Osteoblast (primary cell): ENCODE results near the gene TAB2. TPM values are rescaled to one million over a fixed set of nuclear protein-coding genes. Genes with fewer than 3 reads are reported as not detected.

ENCODE experiments used
- DNase-seq: peaks from one replicate; pipeline ENCODE4 v3.0.0; 2011; ENCODE audit warnings: low spot score, mixed read lengths; ENCODE audit not compliant: insufficient read length; ENCODE audit errors: missing footprints
- H2AFZ ChIP-seq: 2 replicates; pipeline ENCODE4 v1.6.0; 2011; ENCODE audit warnings: mild to moderate bottlenecking, low read length
- H3K27ac ChIP-seq: 2 replicates; pipeline ENCODE4 v1.5.1; 2011; ENCODE audit warnings: mild to moderate bottlenecking, low read depth, low read length, moderate library complexity
- H3K27me3 ChIP-seq: 2 replicates; pipeline ENCODE4 v1.6.0; 2012; ENCODE audit warnings: mild to moderate bottlenecking, control low read depth, inconsistent platforms, low read length, moderate library complexity; ENCODE audit not compliant: insufficient read depth
- H3K36me3 ChIP-seq: 2 replicates; pipeline ENCODE4 v1.5.1; 2011; ENCODE audit warnings: mild to moderate bottlenecking, low read length, control low read depth, moderate library complexity; ENCODE audit not compliant: insufficient read depth
- H3K4me1 ChIP-seq: 2 replicates; pipeline ENCODE4 v1.5.1; 2011; ENCODE audit warnings: mild to moderate bottlenecking, low read length, control low read depth, moderate library complexity; ENCODE audit not compliant: insufficient read depth
- H3K4me2 ChIP-seq: 2 replicates; pipeline ENCODE4 v1.6.0; 2011; ENCODE audit warnings: mild to moderate bottlenecking, low read length; ENCODE audit not compliant: insufficient read depth
- H3K4me3 ChIP-seq: fragments of 200-600 bp; sonication (generic); 3 replicates; pipeline ENCODE4 v1.5.1; 2012; ENCODE audit warnings: mild to moderate bottlenecking, low read length, inconsistent platforms; ENCODE audit not compliant: insufficient read depth
- H3K79me2 ChIP-seq: 2 replicates; pipeline ENCODE4 v1.6.0; 2012; ENCODE audit warnings: mild to moderate bottlenecking, low read length, control low read depth, inconsistent platforms; ENCODE audit not compliant: insufficient read depth
- H3K9me3 ChIP-seq: 2 replicates; pipeline ENCODE4 v1.5.1; 2011; ENCODE audit warnings: low read depth, low read length, control low read depth
- H4K20me1 ChIP-seq: 2 replicates; pipeline ENCODE4 v1.6.0; 2012; ENCODE audit warnings: mild to moderate bottlenecking, low read length, control low read depth; ENCODE audit not compliant: insufficient read depth
- total RNA-seq: library from RNA; depleted of rRNA; stranded (reverse); fragments of >200 nt; gene quantifications from 2 replicates; pipeline ENCODE4 v1.2.3, GENCODE V29; 2012
- TF ChIP-seq, protein P1 (sequence below): IDR thresholded peaks from 2 replicates; pipeline ENCODE4 v1.5.1; 2011; ENCODE audit warnings: mild to moderate bottlenecking, low read depth, low read length, moderate library complexity; ENCODE audit errors: extremely low read depth

TAB2 gene
- total RNA-seq, 1 donor, result 28.2 TPM

DNA sequence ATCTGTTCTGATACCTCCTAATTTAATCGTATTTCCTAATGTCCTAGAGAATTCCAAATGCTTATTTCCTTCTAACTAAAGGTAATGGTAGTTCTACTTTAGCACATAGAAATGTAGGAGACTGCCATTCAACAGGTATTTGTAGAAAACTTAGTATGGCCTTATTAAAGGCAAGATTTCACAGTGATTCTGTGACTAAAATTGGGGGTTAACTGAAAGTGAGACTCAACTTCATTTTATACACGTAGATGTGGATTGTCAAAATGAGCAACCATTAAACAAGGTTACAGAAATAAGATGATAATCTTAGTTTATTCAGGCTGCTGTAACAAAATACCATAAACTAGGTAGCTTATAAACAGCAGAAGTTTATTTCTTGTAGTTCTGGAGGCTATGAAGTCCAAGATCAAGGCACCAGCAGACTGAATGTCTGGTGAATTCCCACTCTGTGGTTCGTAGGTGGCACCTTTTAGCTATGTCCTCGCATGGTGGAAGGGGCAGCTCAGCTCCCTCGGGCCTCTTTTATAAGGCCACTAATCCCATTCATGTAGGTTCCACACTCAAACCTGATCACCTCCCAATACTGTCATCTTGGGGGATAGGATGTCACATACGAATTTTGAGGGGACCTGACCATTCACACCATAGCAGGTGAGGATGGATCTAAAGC is 38.7 kb downstream of the TAB2 start:
- Histone ChIP-seq H3K4me1 (no peaks in the 10 kb centered on the region), H3K9me3 (no peaks in the 10 kb centered on the region), H2AFZ (no peak overlapping the region), H3K27ac (no peak overlapping the region), H3K36me3 (no peaks in the 10 kb centered on the region), H3K79me2 (peaks cover 95% of the 10 kb centered on the region), H3K27me3 (no peaks in the 10 kb centered on the region), H3K4me2 (no peak overlapping the region), H3K4me3 (no peak overlapping the region), H4K20me1 (peaks cover 61% of the 10 kb centered on the region)
- no peak for DNase-seq
- TF ChIP-seq, protein P1, sequence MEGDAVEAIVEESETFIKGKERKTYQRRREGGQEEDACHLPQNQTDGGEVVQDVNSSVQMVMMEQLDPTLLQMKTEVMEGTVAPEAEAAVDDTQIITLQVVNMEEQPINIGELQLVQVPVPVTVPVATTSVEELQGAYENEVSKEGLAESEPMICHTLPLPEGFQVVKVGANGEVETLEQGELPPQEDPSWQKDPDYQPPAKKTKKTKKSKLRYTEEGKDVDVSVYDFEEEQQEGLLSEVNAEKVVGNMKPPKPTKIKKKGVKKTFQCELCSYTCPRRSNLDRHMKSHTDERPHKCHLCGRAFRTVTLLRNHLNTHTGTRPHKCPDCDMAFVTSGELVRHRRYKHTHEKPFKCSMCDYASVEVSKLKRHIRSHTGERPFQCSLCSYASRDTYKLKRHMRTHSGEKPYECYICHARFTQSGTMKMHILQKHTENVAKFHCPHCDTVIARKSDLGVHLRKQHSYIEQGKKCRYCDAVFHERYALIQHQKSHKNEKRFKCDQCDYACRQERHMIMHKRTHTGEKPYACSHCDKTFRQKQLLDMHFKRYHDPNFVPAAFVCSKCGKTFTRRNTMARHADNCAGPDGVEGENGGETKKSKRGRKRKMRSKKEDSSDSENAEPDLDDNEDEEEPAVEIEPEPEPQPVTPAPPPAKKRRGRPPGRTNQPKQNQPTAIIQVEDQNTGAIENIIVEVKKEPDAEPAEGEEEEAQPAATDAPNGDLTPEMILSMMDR, result no peak

DNA sequence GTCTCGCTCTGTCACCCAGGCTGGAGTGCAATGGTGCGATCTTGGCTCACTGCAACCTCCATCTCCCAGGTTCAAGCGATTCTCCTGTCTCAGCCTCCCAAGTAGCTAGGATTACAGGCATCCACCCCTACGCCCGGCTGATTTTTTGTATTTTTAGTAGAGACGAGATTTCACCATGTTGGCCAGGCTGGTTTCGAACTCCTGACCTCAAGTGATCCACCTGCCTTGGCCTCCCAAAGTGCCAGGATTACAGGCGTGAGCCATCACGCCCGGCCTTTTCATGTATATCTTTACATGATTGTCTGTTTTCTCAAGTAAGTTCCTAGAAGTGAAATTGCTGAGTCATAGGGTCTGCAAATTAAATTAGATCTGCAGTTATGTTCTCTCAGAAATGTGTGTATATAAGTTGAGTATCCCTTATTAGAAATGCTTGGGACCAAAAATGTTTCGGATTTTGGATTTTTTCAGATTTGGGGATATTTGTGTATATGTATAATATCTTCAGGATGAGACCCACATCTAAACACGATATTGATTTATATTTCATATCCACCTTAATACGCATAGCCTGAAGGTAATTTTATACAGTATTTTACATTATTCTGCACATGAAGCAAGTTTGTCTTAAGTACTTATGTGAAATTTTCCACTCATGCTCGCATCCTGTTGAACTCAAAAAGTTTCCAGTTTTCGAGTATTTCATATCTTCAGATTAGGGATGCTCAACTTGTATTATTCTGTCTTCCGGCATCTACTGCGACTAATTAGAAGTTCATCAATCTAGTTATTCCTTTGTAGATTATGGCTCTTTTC is 40.4 kb downstream of the TAB2 start:
- H3K4me2 ChIP-seq, result no peak overlapping the region
- H3K27ac ChIP-seq, result no peak overlapping the region
- peaks cover 95% of the 10 kb centered on the region for H3K79me2 ChIP-seq
- H3K4me1 ChIP-seq, result no peaks in the 10 kb centered on the region
- H3K27me3 ChIP-seq, result no peaks in the 10 kb centered on the region
- no peak for DNase-seq
- no peaks in the 10 kb centered on the region for H3K9me3 ChIP-seq
- H3K4me3 ChIP-seq, result no peak overlapping the region
- TF ChIP-seq, protein P1, result no peak
- H3K36me3 ChIP-seq, result no peaks in the 10 kb centered on the region
- no peak overlapping the region for H2AFZ ChIP-seq
- H4K20me1 ChIP-seq, result peaks cover 63% of the 10 kb centered on the region

DNA sequence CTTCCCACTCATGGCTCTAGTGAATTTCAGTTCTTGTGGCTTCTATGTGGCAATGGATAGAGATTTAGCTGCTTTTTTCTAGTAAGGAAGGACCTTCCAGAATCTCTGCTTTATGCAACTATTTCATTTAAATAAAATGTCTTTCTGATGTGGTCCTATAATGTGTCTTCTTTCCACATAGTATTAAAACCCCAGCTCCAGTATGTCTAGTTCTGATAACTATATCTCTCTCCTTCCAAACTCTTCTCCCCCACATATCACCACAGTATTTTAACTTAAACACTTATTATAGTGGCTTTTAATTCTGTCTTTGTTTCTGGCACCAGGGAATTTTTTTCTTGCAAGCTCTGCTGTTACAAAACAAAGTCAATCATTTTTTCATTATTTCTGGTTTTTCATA is 41.9 kb downstream of the TAB2 start:
- Histone ChIP-seq H3K27me3 (no peaks in the 10 kb centered on the region), H3K27ac (no peak overlapping the region), H3K4me3 (no peak overlapping the region), H3K79me2 (peaks cover 95% of the 10 kb centered on the region), H4K20me1 (peaks cover 59% of the 10 kb centered on the region), H3K4me2 (no peak overlapping the region), H3K9me3 (no peaks in the 10 kb centered on the region), H3K4me1 (no peaks in the 10 kb centered on the region), H3K36me3 (no peaks in the 10 kb centered on the region), H2AFZ (no peak overlapping the region)
- TF ChIP-seq, protein P1, result no peak
- DNase-seq, result no peak

DNA sequence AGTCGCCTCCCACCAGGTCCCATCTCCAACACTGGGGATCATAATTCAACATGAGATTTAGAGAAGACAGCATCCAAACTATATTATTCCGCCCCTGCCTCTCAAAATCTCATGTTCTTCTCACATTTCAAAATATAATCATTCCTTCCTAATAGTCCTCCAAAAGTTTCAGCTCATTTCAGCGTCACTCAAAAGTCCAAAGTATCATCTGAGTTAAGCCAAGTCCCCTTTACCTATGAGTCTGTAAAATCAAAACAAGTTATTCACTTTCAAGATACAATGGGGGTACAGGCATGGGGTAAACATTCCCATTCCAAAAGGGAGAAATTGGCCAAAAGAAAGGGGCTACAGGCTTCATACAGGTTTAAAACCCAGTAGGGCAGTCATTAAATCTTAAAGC is 43.0 kb downstream of the TAB2 start:
- DNase-seq, result no peak
- Histone ChIP-seq H3K9me3 (no peaks in the 10 kb centered on the region), H4K20me1 (peaks cover 63% of the 10 kb centered on the region), H3K36me3 (no peaks in the 10 kb centered on the region), H3K4me2 (no peak overlapping the region), H3K79me2 (peaks cover 95% of the 10 kb centered on the region), H3K4me1 (no peaks in the 10 kb centered on the region), H3K27ac (no peak overlapping the region), H3K4me3 (no peak overlapping the region), H3K27me3 (no peaks in the 10 kb centered on the region), H2AFZ (no peak overlapping the region)
- TF ChIP-seq, protein P1, result no peak
